A549 treated with Hydrocortisone at 1 μM for 4 hours (cell line): Measurements from ENCODE around the gene CNIH3. TPM values are rescaled to one million over a fixed set of nuclear protein-coding genes. Genes with fewer than 3 reads are reported as not detected.

Experiments used
- total RNA-seq: library from RNA; stranded (reverse); fragments of 200-300 nt; extraction: Qiagen RNA extraction; gene quantifications from 5 replicates; pipeline ENCODE4 v1.2.3, GENCODE V29; 2022

The CNIH3 gene
- total RNA-seq: 0.46 to 0.66 TPM (median 0.54 TPM) in 5 replicates

GRCh38 chr1:224615861-224616755 is at the start of gene CNIH3:
Gene CNIH3, plus strand, starts transcription at chr1:224616317. Its CDS starts 858 bp downstream, at chr1:224617175.

Other genes with a start within 250 kb of the CNIH3 start
- gene WDR26, start 181.5 kb upstream of the CNIH3 start, total RNA-seq: 30.2 to 42.6 TPM (median 33.8 TPM) in 5 replicates